Hepatocyte (in vitro differentiated cells): Measurements from ENCODE around the gene LMX1A.

Source experiments
- CTCF ChIP-seq: fragments of 200-600 bp; sonication (generic); IDR thresholded peaks from 2 replicates; pipeline ENCODE4 v1.5.1; 2016; ENCODE audit warnings: antibody characterized with exemption, mild to moderate bottlenecking; ENCODE audit not compliant: poor library complexity
- EZH2 ChIP-seq: fragments of 200-600 bp; sonication (generic); IDR thresholded peaks from 2 replicates; pipeline ENCODE4 v1.6.1; 2016; ENCODE audit warnings: antibody characterized with exemption, mild to moderate bottlenecking, borderline replicate concordance
- EZH2phosphoT487 ChIP-seq: fragments of 200-600 bp; sonication (generic); IDR thresholded peaks from one replicate; pipeline ENCODE4 v1.6.1; 2018; ENCODE audit warnings: antibody characterized with exemption, mild to moderate bottlenecking, low read depth, moderate library complexity; ENCODE audit not compliant: unreplicated experiment, severe bottlenecking

GRCh38 chr1:165224504-165224903 lies 132.0 kb downstream of the LMX1A start:
- TF ChIP-seq CTCF (no peak), EZH2phosphoT487 (no peak), EZH2 (no peak)
